ENCODE data around the gene THSD4.
A peak's percentile ranks its signal among the peaks of the same experiment; 100 is the strongest.
"Not testable (repeated sequence)": the region's sequence is repeated elsewhere in the genome, so short reads cannot be mapped to it uniquely, and the experiment has no call there.

Gene THSD4

GRCh38 chr15:71359246-71359645, 244.0 kb downstream of the THSD4 start:
- DNase-seq = no peak

- no peak for DNase-seq
These were observed 247.3 kb downstream of the THSD4 start for GRCh38 chr15:71362556-71362955.

- DNase-seq = no peak
These were observed 248.0 kb downstream of the THSD4 start for GRCh38 chr15:71362987-71363968.

- DNase-seq = no peak
These were observed 248.9 kb downstream of the THSD4 start for GRCh38 chr15:71364117-71364584.

- DNase-seq = no peak
These were observed 251.3 kb downstream of the THSD4 start for GRCh38 chr15:71366522-71366921.

GRCh38 chr15:71366926-71367325, 251.7 kb downstream of the THSD4 start:
- no peak for DNase-seq

- not testable (repeated sequence) for DNase-seq
These were observed 252.5 kb downstream of the THSD4 start for GRCh38 chr15:71367737-71368136.

- DNase-seq = not testable (repeated sequence)
These were observed 257.5 kb downstream of the THSD4 start for GRCh38 chr15:71372769-71373168.

GRCh38 chr15:71373917-71374316, 258.6 kb downstream of the THSD4 start:
- no peak for DNase-seq

GRCh38 chr15:71374607-71375352, 259.5 kb downstream of the THSD4 start:
- DNase-seq = no peak

- no peak for DNase-seq
These were observed 260.7 kb downstream of the THSD4 start for GRCh38 chr15:71375934-71376333.

GRCh38 chr15:71379893-71380292, 264.6 kb downstream of the THSD4 start:
- DNase-seq = no peak

- no peak for DNase-seq
These were observed 265.1 kb downstream of the THSD4 start for GRCh38 chr15:71380345-71380744.

GRCh38 chr15:71384501-71384900, 269.2 kb downstream of the THSD4 start:
- DNase-seq = no peak

GRCh38 chr15:71385026-71385425, 269.8 kb downstream of the THSD4 start:
- DNase-seq = peak; percentile 60

GRCh38 chr15:71385457-71385856, 270.2 kb downstream of the THSD4 start:
- DNase-seq = peak; percentile 60

- no peak for DNase-seq
These were observed 270.7 kb downstream of the THSD4 start for GRCh38 chr15:71386005-71386404.

- peak; percentile 22 for DNase-seq
These were observed 271.4 kb downstream of the THSD4 start for GRCh38 chr15:71386448-71387236.

- DNase-seq = no peak
These were observed 272.5 kb downstream of the THSD4 start for GRCh38 chr15:71387810-71388209.

- no peak for DNase-seq
These were observed 274.8 kb downstream of the THSD4 start for GRCh38 chr15:71390096-71390495.

GRCh38 chr15:71391421-71392088, 276.3 kb downstream of the THSD4 start:
- no peak for DNase-seq

- DNase-seq = no peak
These were observed 277.6 kb downstream of the THSD4 start for GRCh38 chr15:71392861-71393283.
